GM19238 (cell line): ENCODE measurements around the gene FSIP1.

Experiments used
- DNase-seq: peaks from one replicate; pipeline ENCODE4 v3.0.0; 2011; ENCODE audit warnings: low spot score; ENCODE audit not compliant: insufficient read length

Gene FSIP1

DNA sequence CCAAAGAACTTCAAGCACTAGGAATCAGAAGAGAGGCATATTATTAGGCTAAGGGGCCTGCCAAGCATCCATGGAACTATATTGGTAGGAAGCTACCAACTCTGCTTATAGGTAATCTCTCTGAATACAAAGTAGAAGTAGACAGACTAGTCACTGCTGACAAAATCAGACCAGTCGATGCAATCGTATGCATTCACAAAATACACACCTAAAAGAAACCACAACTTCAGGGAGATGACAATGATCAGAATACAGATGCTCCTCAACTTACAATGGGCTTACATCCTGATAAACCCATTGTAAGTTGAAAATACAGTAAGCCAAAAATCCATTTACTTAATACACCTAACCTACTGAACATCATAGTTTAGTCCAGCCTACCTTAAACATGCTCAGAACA, 94.7 kb downstream of the FSIP1 start:
- no peak for DNase-seq

DNA sequence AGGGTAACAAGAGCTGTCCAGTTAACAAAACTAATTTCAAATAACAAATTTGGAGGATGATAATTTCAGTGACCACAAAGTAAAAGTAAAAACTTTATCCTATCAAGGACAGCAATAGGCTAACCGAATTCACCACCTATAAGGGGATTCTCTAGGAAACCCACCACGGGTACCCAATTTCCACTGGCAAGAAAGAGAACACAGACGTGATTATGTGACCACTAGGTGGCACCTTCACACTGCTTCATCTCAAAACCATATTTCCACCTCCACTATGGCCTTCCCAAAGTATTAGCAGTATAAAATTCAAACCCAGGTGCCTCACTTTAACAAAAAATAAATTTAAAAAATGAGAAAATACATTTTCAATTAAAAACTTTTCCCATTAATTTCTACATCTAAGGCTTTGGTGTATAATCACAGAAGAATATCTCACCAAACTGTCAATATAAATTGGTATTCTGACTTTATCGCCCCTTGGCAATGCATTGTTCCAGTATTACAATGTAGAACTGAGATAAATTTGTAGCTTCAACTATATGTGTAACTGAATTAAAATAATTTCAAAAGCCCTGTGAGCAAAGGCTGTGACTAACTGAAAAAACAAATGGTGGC, 96.5 kb downstream of the FSIP1 start:
- DNase-seq: peak; percentile 8

DNA sequence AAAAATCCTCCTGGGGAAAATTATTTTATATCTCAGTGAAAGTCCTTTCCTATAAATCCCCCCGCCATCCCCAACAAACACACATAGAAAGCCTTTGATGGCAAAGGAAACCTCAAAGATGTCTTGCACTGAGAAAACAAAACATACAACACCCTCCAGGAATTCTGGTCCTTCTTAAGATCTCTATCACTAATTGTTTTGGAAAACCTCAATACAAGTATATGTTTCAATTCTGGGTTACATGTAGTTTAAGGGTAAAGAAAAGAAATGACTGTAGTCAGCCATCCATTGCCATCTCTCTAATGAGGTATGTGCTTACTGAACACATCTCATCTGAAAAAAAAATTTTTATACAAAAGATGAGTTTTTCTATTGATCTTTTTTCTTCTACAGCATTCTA, 97.3 kb downstream of the FSIP1 start:
- DNase-seq: no peak

DNA sequence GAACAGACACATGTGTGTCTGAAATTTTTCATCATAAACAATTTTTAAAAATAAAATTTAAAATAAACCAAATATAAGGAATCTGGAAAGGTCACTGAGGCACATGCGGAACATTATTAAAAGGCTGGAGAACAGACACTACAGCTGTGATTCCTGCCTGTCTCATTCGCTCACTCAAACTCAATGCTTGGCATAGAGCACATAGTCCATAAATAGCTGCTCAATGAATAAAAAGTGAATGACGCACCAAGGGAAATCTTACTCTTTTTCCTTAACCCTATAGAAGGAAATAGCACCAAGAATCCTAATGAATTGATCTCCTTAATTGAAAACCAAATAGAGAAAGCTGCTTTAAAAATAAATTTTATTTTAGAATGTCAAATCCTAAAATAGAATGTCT, 98.4 kb downstream of the FSIP1 start:
- DNase-seq: no peak

DNA sequence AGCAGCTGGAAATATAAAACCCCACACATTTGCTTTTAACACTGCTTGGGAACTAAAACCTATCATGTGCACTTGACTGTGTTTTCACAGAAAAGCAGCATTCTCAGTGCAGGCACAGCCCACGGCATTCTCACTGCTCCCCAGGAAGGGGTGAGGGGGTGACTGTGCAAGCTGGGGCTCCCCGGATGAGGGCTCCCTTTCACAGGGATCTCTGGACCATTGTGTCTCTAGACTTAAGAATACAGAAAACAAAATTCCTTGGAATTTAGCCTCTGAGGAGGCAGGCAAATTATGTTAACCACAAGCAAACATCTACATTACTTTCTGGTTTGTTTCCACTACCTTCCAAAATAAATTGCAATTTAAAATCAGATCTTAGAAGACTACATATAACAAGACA, 100.3 kb downstream of the FSIP1 start:
- no peak for DNase-seq

DNA sequence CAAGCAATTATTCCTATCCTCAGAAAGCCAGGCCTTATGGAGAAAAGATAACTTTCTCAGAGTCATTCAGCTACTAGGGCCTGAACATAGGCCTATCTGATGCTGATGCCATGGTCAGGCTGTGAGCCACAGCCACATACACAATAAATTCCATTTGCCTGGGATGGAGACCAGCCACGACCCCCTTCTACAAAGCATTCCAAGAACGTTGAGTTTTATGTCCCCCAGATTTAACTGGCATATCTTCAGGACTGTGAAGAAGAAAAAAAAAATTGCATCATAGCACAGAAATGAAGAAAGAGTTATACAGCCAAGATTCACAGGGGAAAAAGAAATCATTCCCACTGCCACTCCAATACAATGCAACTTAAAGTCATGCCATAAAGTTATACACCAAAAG, 101.8 kb downstream of the FSIP1 start:
- DNase-seq: no peak

DNA sequence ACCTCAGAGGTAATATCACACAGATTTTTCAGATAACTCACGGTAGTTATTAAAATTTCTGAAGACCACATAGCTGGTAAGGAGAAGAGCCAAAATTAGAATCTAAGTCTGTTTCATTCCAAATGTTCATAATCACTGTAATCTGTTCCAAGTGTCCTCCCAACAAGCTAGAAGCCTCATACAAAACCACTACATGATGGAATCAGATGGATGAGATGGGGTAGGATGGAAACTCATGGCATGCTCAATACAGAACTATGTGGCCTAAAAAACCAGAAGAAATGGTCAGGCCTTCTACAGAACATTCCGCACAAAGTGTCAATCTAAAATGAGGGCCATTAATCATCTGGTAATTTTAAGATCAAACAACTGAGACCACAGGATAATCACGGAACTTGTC, 110.0 kb downstream of the FSIP1 start:
- no peak for DNase-seq

DNA sequence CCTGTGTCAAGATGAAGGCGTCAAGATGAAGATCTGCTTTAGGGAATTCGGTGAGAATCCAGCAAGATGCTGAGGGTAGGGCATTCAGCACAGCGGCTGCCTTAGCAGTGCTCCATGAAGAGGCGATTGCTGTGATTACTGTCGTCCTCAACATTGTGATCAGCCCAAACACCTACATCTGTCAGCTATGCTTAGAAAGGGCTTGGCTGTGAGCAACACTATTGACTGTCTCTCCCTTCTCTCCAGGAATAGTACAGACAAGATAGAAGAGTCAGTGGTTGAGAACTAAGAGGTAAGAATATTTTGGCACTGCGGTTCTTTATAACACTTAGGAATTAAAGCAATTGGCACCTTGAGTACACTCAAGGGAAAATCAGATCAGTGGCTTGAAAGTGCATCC, 110.5 kb downstream of the FSIP1 start:
- no peak for DNase-seq

DNA sequence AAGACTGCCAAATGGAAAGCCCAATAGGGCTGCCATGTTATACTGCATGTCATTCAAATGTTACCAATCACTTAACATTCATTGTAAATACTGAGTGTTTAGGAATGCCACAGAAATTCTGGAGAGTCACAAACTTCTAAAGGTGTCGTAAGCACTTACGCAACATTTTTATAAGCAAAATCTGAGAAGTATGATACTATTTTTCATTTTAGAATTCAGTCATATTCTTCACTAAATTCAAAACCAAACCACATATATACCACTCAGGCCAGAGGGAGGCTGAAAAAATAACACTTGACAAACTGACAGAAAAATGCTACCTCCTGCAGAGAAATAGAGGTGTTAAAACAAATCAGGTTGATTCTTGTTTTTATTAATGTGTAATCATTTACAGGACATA, 112.0 kb downstream of the FSIP1 start:
- DNase-seq: no peak

DNA sequence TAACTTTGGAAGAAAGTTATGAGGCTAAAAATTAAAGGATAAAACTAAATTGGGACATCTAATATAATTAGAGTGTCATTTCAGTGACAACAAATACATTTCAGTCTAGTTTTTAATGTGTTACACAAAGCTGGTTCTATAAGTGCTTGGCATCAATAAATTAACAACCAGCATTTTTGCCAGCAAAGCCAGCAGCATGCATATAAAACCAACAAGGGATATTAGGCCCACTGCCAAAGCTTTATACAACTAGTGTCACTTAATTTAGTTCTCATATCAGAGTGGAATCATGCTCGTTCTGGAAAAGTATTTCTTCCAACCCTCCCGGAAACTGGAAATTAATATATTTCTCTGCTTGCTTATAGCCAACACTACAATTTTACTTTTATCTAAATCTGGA, 113.0 kb downstream of the FSIP1 start:
- DNase-seq: no peak

DNA sequence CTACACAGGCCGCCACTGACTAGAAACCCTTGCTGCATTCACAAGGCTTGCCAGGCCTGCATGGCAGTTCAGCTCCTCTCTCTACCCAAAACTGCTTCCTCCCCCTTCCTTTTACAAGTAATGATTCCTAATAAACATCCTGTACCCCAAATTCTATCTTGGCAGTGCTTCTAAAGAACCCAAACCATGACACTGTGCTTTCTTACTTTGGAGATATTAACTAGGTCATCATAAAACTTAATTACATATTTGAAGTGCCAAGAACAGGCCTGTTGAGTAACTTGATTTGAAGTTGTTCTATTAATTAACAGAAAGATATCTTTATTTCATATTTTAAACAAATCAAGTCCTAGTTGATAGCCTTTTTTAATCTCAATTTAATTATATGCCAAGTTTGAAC, 113.4 kb downstream of the FSIP1 start:
- DNase-seq: no peak

DNA sequence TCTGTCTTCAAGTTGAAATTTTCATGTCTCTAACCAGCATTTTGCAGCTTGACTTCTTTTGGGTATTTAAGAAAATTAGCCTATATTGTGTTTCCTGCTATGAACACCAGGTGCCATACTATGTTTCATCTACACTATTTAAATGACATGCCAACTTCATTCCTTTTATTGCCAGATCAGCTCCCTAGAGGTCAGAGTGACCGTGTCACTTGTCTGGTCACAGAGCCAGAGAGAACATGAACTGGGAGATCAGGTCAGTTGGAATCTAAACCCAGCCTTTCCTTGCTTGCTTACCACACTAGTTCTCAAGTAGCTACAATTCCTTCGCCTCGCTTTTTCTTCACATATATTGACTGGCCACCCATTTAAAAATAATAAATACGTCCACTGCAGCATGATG, 114.2 kb downstream of the FSIP1 start:
- DNase-seq: no peak

DNA sequence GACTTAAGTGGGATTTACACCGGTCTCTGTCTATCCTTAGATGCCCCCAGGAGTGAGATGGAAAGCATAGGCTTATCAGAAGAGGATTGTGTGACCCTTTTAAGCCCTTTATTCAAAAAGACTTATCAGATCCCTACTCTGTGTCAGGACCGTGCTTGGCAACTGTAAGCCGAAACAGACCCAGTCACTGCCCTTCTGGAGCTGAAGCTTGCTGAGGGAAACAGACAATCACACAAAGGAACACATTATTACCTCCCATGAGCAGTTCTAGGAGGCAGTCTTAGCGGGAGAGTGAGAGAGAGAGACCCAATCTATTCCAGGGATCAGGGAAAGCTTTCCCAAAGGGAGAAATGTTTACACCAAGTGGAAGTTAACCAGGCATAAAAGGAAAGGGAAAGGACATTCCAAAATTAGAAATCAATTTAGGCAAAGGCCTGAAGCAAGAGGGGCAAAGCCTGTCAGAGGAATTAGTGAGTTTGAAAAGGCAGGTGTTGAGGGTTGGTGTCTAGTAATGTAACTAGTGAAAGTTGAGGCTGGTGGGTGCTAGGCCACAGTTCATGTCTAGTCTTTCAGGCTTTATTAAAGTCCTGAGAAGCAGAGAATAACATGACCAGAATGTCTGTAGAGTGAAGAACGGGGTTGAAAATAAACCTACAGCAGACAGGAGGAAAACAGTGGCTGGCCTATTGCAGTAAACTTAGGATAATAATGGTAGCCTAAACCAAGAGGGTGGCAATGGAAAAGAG, 115.1 kb downstream of the FSIP1 start:
- DNase-seq: no peak

DNA sequence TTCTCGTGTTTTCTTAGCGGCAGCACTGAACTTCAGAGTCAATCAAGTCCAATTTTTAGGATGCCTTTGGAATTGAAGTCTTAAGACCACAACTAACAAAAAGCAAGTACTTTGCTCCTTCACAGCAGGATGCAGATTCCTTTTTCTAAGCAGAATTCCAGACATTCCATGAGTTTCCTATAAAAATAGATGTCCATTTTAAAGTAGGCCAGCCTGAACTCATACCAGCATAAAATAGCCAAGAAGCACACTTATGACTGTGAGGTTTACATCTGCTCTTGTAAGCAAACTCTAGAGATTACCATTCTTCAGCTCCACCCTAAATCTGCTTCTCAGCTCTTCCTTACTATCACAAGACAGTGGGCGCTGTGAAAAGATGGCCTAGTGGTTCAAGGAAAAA, 116.0 kb downstream of the FSIP1 start:
- DNase-seq: no peak

DNA sequence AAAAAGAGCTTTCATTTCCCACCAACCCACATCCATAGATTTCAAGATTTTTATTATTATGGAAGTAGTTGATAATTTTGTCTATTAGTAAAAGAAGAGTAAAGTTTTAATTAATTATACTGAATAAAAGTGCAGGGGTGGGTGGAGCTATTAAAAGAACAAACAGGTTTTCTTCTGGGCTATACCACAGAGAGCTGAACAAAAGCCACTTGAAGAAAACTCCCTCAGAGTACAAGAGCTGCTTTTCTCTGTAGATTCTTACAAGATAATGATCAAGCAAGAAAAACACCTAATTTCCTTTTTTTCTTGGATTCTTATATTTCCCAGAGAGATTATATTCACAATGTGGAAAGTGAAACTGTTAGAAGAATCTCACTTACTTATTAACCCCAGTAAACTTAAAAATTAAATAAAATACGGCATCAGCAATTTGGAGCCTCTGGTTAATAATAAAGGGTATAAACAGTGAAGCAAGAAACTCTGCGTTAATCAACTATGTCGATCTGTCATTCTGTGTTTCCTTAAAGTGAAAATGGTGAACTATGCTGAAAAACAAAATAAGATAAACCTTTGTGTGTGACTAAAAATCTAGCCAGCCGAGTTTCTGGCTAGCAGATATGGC, 116.9 kb downstream of the FSIP1 start:
- no peak for DNase-seq

DNA sequence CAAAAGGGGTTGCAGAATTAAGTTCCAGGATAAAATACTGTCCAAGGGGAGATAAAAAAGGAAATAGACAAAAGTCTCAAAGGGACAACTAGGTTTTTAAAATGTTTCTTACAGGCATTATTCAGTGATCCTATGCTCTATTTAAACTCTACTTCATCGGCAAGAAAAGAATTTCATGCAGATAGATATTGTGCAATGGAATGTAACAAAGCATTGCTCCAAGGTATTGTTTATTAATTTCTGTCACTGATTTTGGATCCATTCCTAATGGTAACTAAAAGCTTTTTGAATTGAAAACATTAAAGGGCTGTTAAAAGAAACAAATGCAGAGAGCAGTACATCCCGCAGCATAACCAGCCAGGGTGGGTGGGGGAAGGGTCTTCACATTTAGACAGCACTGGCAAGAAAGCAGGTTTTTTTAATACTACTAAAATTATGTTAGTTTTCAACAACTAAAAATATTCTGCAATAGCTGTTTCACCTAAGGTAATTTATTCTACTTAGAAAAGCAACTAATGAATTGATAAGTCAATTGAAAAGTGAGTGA, 118.9 kb downstream of the FSIP1 start:
- no peak for DNase-seq

DNA sequence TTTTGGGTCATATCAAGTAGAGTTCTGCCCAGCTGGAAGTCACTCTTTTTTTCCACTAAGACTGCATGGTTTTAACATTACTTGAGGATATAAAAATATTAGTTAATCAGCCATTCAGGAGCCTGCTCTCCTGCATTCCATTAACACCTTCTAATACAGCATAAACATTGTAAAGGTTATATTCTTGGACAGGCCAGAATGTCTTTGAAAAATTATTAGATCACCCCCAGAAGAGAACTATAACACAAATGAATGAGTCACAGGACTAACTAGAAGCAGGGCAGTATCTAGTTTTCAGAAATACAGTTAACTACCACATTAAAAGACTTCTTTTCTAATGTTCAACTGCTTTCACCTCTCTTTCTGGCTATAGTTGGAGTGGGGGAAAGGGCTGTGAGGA, 120.9 kb downstream of the FSIP1 start:
- DNase-seq: no peak

DNA sequence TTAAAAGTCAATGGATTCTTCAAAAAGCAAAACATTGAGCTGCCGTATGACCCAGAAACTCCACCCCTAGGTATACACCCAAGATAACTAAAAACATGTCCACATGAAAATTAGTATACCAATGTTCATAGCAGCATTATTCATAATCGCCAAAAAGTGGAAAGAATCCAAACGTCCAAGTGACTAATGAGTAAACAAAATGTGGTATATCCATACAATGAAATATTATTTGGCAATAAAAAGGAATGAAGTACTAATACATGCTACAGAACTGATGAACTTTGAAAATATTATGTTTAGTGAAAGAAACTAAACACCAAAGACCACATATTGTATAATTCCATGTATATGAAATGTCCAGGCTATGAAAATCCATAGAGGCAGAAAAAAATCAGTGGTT, 123.9 kb downstream of the FSIP1 start:
- DNase-seq: no peak

DNA sequence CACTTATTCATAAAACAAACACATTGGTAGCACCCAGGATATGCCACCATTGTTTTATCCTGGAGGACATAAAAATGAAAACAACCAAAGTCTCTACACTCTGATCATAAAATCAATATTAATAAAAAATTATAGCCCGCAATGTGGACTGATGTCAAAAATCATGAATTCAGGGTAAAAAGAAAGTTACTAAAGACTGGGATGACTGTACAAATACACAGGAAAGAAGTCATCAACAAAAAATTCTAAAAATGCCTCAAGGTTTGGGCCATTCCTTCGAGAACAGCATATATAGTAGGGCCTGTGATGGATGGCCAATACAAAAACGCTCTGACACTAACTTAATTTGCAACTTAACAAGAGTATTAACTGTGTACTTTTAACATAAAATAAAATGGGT, 125.0 kb downstream of the FSIP1 start:
- DNase-seq: no peak

DNA sequence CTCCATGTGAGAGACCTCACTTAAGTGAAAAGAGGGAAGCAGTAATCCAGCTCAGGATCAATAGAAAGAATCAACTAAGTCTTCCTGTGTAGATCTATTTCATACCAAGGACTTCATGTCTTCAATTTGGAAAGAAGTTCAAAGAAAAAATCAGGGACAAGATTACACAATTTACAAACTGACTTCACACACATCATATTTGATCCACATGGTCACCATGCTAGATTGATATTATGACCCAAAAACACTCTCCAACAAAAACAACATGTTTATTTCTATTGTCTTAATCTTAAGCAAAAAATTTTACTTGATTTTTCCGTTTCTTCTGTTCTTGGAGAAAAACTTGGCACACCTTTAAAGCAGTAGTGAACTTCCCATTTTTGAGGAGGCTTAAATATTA, 125.5 kb downstream of the FSIP1 start:
- DNase-seq: no peak

DNA sequence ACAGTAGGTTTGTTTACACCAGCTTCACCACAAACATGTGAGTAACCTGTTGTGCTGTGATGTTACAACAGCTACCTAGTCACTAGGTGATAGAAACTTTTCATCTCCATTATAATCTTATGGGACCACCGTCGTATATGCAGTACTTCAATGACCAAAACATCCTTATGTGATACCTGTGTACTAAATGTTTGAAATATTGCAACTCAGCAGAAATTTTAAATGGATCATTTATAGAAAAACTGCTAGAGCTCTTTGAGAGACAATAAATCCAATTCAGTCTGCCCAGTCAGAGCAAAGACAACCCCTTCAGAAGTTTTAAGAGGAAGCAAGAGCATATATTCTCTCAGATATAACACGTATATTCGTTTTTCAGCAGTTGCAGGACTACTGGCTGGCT, 128.3 kb downstream of the FSIP1 start:
- DNase-seq: no peak

DNA sequence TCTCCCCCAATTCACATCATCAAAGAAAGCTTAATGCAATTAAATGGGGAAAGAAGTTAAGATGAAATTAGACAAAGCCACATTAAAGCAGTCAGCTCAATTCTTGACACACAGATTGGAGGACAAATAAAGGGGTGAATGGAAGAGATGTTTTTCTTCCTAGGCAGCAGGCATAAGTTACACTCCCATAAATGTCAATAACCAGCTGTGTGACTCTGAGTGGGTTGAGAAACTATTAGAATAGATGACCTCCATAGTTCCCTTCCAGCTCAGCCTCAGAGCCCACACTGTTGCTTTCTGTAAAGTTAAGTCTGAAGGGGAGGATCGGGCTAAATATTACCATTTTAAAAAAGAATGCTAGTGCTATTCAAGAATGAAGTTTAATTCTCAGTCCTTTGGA, 130.8 kb downstream of the FSIP1 start:
- DNase-seq: no peak

DNA sequence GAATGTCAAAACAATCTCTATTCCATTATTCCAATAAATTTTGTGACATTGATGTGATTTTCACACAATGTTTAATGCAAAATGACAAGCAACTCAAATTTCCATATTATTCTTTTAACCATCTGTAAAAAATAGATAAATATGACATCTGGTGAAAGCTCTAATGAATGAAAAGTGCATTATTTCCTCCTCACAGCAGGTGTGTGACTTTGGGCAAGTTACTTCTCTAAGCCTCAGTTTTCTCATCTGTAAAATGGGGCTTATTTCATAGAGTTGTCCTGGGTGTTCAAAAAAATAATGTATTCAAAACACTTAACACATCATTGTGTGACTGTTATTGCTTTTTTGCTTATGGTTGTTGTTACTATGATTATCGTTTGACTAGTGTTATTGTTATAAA, 131.3 kb downstream of the FSIP1 start:
- no peak for DNase-seq
